Measurements from ENCODE around the gene GARIN5A.

The GARIN5A gene

GRCh38 chr19:50432221-50433028, 44.2 kb downstream of the GARIN5A start, which contains the start of gene MYBPC2:
Gene MYBPC2, plus strand, starts transcription at chr19:50432892. Its CDS starts 62 bp downstream, at chr19:50432954.
- no peak for DNase-seq

GRCh38 chr19:50431343-50432220, 45.1 kb downstream of the GARIN5A start:
- peak; percentile 85 for DNase-seq

GRCh38 chr19:50430888-50431342, 45.7 kb downstream of the GARIN5A start:
- DNase-seq, result peak; percentile 68

DNA sequence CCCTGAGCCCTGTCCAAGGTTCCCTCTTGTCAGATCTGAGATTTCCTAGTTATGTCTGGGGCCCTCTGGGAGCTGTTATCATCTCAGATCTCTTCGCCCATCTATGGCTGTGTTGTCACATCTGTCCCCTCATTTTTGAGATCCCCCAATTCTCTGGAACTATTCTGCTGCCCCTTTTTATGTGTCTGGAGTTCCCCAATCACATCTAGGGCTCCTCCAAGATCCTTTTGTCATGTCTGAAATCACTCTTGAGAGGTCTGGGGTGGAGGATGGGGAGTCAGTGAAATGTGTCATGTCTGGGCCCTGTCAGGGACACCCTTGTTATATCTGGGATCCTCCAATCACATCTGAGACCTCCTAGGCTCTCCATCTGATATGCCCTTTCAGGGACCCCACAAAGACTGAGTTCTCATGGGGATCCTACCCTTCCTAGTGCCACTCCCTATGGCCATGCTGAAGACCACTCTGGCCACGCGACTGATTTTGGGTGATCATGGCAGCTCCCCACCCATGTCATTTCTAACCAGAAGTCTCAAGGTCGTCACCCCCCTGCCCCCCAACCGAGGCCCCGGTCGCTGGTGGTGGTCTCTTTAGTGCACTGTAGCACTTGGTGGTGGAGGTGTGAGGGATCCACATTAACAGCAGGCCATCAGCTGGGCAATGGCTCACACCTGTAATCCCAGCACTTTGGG, 47.7 kb downstream of the GARIN5A start:
- no peak for DNase-seq

- peak; percentile 85 for DNase-seq
Observed at GRCh38 chr19:50427997-50428425, 48.6 kb downstream of the GARIN5A start.

GRCh38 chr19:50427318-50427925, 49.2 kb downstream of the GARIN5A start:
- no peak for DNase-seq

GRCh38 chr19:50425581-50425980, 51.1 kb downstream of the GARIN5A start:
- no peak for DNase-seq

- DNase-seq, result no peak
Observed at GRCh38 chr19:50423279-50424113, 53.2 kb downstream of the GARIN5A start.

- DNase-seq, result no peak
Observed at GRCh38 chr19:50422397-50423278, 54.0 kb downstream of the GARIN5A start.

- no peak for DNase-seq
Observed at GRCh38 chr19:50420808-50421207, 55.8 kb downstream of the GARIN5A start.

GRCh38 chr19:50420127-50420526, 56.5 kb downstream of the GARIN5A start:
- no peak for DNase-seq

DNA sequence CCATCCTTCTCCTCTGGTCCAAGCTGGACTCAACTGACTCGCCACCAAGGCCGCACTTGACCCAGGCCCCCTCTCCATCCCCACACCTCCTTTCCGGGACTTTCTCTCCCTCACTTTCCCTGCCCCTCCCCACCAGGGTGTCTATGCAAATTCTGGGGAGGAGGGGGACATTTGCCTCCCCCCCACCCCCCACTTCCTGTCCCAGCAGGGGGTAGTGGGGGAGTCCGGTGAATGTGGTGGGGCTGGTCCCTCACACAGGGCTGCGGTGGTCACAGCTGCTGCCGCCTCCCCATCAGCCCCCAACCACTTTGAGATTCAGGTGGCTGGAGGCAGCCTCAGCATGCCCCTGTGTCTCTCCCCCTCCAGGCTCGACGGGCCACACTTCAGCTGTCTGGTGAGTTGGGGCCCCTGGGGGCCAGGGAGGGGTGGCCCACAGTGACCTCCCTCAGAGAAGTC, 57.0 kb downstream of the GARIN5A start:
- DNase-seq, result peak; percentile 41

- DNase-seq, result no peak
Observed at GRCh38 chr19:50419022-50419579, 57.5 kb downstream of the GARIN5A start.

GRCh38 chr19:50418176-50419021, 58.2 kb downstream of the GARIN5A start, which contains the start of gene SPIB:
Gene SPIB, plus strand, starts transcription at chr19:50418938. Its CDS starts 25 bp downstream, at chr19:50418963.
- peak; percentile 61 for DNase-seq

GRCh38 chr19:50417111-50418081, 59.3 kb downstream of the GARIN5A start:
- peak; percentile 44 for DNase-seq

Data from CD4-positive, alpha-beta T cell treated with Interferon gamma for 1 hour (primary cell).